ENCODE results near the gene RPTOR. TPM values are rescaled to one million over a fixed set of nuclear protein-coding genes. Genes with fewer than 3 reads are reported as not detected.
A peak's percentile ranks its signal among the peaks of the same experiment; 100 is the strongest.

The RPTOR gene
- total RNA-seq, 1 donor from 2014 or later: 65.9 TPM

GRCh38 chr17:80967404-80967872 is 422.8 kb downstream of the RPTOR start:
- Mint-ChIP-seq H3K9me3 (no peaks in the 10 kb centered on the region), H3K4me1 (peaks cover 19% of the 10 kb centered on the region), H3K27me3 (peaks cover 2% of the 10 kb centered on the region), H3K36me3 (ENCODE audit: low read depth) (peaks cover 19% of the 10 kb centered on the region), H3K4me3 (no peak overlapping the region), H3K27ac (no peak overlapping the region)
- POLR2A ChIA-PET: interaction anchor here (0.6 kb wide), 1 partner anchor 551 kb away, joined by 7 read pairs; no protein-coding TSS in a partner anchor
- intact Hi-C loops (cut with micrococcal nuclease): no loop called here
- no peak for ATAC-seq (ENCODE audit: low read depth)
- no peak for TF ChIP-seq CTCF (IDR thresholded peaks at IDR 0.05)
- no peak for DNase-seq
- CTCF ChIA-PET: interaction anchor here (1.4 kb wide), 1 partner anchor 540 kb away, joined by 3 read pairs; no protein-coding TSS in a partner anchor

- ChIA-PET CTCF (interaction anchor here (2.9 to 4.5 kb wide), 2 partner anchors 104 to 542 kb away, joined by 36 to 52 read pairs; no protein-coding TSS in a partner anchor), POLR2A (no interaction called here)
- peaks cover 17% of the 10 kb centered on the region for H3K36me3 Mint-ChIP-seq (ENCODE audit: low read depth)
- no peaks in the 10 kb centered on the region for H3K9me3 Mint-ChIP-seq
- H3K27me3 Mint-ChIP-seq: peaks cover 2% of the 10 kb centered on the region
- DNase-seq: no peak
- no peak for TF ChIP-seq CTCF (IDR thresholded peaks at IDR 0.05)
- H3K27ac Mint-ChIP-seq: peak overlapping the region; percentile 56
- intact Hi-C loops (cut with micrococcal nuclease): no loop called here
- peaks cover 19% of the 10 kb centered on the region for H3K4me1 Mint-ChIP-seq
- no peak overlapping the region for H3K4me3 Mint-ChIP-seq
- ATAC-seq (ENCODE audit: low read depth): no peak
Measured at GRCh38 chr17:80968602-80969029, 424.0 kb downstream of the RPTOR start.

GRCh38 chr17:80969030-80969673 is 424.5 kb downstream of the RPTOR start:
- Mint-ChIP-seq H3K27ac (no peak overlapping the region), H3K4me1 (peaks cover 19% of the 10 kb centered on the region), H3K9me3 (no peaks in the 10 kb centered on the region), H3K27me3 (peaks cover 4% of the 10 kb centered on the region), H3K36me3 (ENCODE audit: low read depth) (peaks cover 16% of the 10 kb centered on the region), H3K4me3 (no peak overlapping the region)
- intact Hi-C loops (cut with micrococcal nuclease): no loop called here
- ChIA-PET CTCF (interaction anchor here (0.7 to 4.5 kb wide), 8 partner anchors 12 to 543 kb away, joined by 3 to 52 read pairs (median 6); no protein-coding TSS in a partner anchor), POLR2A (interaction anchor here (0.9 to 1.3 kb wide), 3 partner anchors 28 to 515 kb away, joined by 4 to 5 read pairs (median 4); no protein-coding TSS in a partner anchor)
- TF ChIP-seq CTCF (IDR thresholded peaks at IDR 0.05): no peak
- ATAC-seq (ENCODE audit: low read depth) (no peak), DNase-seq (no peak)

GRCh38 chr17:80969674-80970043 is 425.0 kb downstream of the RPTOR start:
- no peak for DNase-seq
- Mint-ChIP-seq H3K27me3 (peaks cover 4% of the 10 kb centered on the region), H3K4me3 (no peak overlapping the region), H3K36me3 (ENCODE audit: low read depth) (peaks cover 11% of the 10 kb centered on the region), H3K9me3 (no peaks in the 10 kb centered on the region), H3K4me1 (peaks cover 19% of the 10 kb centered on the region), H3K27ac (no peak overlapping the region)
- POLR2A ChIA-PET: interaction anchor here (0.6 to 1.3 kb wide), 5 partner anchors 29 to 515 kb away, joined by 3 to 5 read pairs (median 4); no protein-coding TSS in a partner anchor
- CTCF ChIA-PET: interaction anchor here (0.6 to 4.5 kb wide), 15 partner anchors 12 to 543 kb away, joined by 3 to 52 read pairs (median 5); no protein-coding TSS in a partner anchor
- ATAC-seq (ENCODE audit: low read depth): no peak
- intact Hi-C loops (cut with micrococcal nuclease): loop anchor here (1.0 kb wide), 4 partner anchors 103 to 542 kb away; no protein-coding TSS in a partner anchor
- no peak for TF ChIP-seq CTCF (IDR thresholded peaks at IDR 0.05)
